Choroid plexus epithelial cell (primary cell): ENCODE results near the gene FOXP1.
A peak's percentile ranks its signal among the peaks of the same experiment; 100 is the strongest.

Experiments
- DNase-seq: peaks from one replicate; pipeline ENCODE4 v3.0.0-alpha.2; 2010; ENCODE audit warnings: low read depth
- H3K4me3 ChIP-seq: 2 replicates; pipeline ENCODE4 v1.5.1; 2011; ENCODE audit warnings: low read depth, mild to moderate bottlenecking, control low read depth, low read length, moderate library complexity
- TF ChIP-seq, protein P1 (sequence below): conservative IDR thresholded peaks from 2 replicates; pipeline ENCODE4 v1.5.1; 2011; ENCODE audit warnings: low read depth, mild to moderate bottlenecking, control low read depth, inconsistent platforms, low read length, moderate library complexity

Gene FOXP1

DNA sequence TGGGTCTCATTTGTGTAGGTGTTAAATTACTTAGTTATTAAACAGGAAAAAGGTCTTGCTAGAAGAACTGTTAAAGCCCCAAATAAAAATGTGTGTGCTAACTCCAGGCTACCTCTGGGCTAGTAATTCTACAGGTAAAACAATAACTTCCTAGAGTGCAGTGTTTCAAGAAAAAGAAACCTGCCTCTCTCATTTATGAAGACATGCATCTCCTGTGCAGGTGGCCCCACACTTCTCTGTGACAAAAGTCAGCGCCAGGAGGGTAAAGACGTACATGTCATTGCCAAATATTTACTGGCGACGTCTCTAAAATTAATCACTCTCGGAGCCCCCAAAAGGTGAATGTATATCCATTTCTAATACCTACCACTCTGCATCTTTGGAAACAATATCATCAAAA is 131.7 kb downstream of the FOXP1 start:
- no peak for DNase-seq
- TF ChIP-seq, protein P1, sequence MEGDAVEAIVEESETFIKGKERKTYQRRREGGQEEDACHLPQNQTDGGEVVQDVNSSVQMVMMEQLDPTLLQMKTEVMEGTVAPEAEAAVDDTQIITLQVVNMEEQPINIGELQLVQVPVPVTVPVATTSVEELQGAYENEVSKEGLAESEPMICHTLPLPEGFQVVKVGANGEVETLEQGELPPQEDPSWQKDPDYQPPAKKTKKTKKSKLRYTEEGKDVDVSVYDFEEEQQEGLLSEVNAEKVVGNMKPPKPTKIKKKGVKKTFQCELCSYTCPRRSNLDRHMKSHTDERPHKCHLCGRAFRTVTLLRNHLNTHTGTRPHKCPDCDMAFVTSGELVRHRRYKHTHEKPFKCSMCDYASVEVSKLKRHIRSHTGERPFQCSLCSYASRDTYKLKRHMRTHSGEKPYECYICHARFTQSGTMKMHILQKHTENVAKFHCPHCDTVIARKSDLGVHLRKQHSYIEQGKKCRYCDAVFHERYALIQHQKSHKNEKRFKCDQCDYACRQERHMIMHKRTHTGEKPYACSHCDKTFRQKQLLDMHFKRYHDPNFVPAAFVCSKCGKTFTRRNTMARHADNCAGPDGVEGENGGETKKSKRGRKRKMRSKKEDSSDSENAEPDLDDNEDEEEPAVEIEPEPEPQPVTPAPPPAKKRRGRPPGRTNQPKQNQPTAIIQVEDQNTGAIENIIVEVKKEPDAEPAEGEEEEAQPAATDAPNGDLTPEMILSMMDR: no peak
- H3K4me3 ChIP-seq: no peak overlapping the region

GRCh38 chr3:71451060-71451459 is 132.5 kb downstream of the FOXP1 start:
- TF ChIP-seq, protein P1: no peak
- H3K4me3 ChIP-seq: no peak overlapping the region
- no peak for DNase-seq

DNA sequence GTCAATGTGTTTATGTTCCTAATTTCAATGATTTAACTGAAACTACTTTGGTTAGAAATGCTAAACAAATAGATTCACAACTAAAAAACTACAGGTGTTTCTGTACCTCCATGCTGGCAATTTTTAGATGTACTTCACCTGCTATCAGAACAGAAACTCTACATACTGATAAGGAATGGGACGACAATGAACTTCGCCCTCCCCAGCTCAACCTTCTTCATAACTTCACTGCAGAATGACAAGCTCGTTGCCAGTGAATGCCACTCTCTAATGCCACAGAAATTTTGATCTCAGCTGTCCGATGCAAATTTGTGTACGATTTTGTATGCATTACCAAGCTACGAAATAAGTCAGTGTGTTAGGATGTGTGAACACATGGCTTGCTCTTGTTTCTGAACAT is 133.4 kb downstream of the FOXP1 start:
- H3K4me3 ChIP-seq: no peak overlapping the region
- no peak for DNase-seq
- TF ChIP-seq, protein P1: no peak

- TF ChIP-seq, protein P1: no peak
- H3K4me3 ChIP-seq: no peak overlapping the region
- peak; percentile 33 for DNase-seq
Observed at GRCh38 chr3:71447803-71448202, 135.7 kb downstream of the FOXP1 start.

- H3K4me3 ChIP-seq: no peak overlapping the region
- TF ChIP-seq, protein P1: no peak
- no peak for DNase-seq
Observed at GRCh38 chr3:71447197-71447596, 136.3 kb downstream of the FOXP1 start.

DNA sequence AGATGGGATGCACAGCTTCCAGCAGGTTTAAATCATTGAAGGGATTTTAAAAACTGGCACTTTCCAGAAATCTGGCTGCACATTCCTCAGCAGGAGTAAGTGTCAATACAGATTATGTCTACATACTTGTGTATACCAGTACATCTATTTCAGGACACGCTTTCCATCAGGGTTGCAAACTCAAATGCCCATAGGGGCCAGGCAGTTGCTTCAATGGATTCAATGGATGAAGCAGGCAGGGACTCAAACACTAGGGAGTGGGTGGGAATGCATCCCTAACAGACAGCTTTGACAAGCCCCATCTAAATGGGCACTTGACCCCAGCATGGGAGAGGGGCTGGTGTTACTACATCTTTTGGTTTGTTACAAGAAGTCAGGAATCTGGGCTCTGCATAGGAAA is 136.8 kb downstream of the FOXP1 start:
- DNase-seq: no peak
- no peak overlapping the region for H3K4me3 ChIP-seq
- TF ChIP-seq, protein P1: no peak

DNA sequence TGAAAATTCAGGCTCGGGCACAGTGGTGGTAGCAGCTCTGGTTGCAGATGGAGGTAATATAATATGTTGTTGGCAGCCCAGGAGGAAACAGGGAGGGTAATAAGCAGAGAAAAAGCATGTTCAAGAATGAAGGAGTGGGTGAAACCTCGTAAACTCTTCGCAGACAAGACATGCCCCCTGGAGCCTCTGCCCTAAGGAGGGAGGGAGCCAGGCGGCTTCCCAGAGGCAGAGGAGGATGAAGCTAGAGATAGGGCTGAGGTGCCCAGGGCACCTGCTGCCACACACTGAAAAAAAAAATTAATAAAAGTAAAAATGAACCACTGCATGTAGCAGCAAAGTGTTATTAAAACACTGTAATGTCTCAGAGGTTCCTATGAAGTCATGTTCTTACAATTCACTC is 137.3 kb downstream of the FOXP1 start:
- TF ChIP-seq, protein P1: no peak
- no peak for DNase-seq
- H3K4me3 ChIP-seq: no peak overlapping the region
